Non-pigmented ciliary epithelial cell (primary cell): ENCODE data around the gene DIP2C.
A peak's percentile ranks its signal among the peaks of the same experiment; 100 is the strongest.
"Not testable (repeated sequence)": the region's sequence is repeated elsewhere in the genome, so short reads cannot be mapped to it uniquely, and the experiment has no call there.

ENCODE experiments used
- DNase-seq: peaks from one replicate; pipeline ENCODE4 v3.0.0-alpha.2; 2010; ENCODE audit warnings: low read depth

DIP2C gene

DNA sequence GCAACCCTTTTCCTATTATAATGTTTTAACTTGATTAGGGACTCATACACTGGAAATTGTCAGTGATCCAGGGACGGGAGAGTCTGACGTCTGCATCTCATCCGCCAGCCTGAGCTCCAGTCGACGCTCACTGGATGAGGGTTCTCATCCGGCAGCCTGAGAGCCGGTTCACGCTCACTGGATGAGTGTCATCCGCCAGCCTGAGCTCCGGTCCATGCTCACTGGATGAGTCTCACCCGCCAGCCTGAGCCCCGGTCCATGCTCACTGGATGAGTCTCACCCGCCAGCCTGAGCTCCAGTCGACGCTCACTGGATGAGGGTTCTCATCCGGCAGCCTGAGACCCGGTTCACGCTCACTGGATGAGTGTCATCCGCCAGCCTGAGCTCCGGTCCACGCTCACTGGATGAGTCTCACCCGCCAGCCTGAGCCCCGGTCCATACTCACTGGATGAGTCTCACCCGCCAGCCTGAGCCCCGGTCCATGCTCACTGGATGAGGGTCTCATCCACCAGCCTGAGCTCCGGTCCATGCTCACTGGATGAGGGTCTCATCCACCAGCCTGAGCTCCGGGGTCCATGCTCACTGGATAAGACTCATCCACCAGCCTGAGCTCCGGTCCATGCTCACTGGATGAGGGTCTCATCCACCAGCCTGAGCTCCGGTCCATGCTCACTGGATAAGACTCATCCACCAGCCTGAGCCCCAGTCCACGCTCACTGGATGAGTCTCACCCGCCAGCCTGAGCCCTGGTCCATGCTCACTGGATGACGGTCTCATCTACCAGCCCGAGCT, 209.6 kb downstream of the DIP2C start:
- not testable (repeated sequence) for DNase-seq

DNA sequence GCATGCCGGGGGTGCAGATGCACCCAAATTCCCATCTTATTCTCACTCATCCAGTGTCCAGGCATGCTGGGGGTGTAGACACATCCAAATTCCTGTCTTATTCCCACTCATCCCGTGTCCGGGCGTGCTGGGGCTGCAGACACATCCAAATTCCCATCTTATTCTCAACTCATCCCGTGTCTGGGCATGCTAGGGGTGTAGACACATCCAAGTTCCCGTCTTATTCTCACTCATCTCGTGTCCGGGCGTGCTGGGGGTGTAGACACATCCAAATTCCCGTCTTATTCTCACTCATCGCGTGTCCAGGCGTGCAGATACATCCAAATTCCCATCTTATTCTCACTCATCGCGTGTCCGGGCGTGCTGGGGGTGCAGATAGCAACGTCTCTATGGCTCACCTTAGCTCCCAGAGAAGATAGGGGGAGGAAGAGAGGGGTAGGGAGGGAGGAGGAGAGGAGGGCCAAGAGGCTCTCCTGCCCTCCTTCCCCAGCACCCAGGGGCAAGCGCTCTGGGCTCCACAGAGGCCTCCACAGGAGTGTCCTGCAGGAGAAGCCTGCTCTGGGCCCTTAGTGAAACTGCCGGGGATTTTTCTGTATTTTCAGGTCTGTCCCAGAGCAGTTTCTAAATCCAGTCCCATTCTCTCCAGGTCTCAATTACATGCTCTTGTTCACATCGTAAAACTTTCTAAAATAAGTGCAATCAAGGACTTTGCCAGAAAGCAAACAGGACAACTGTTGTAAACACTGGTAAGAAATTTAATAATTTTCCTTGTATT, 210.8 kb downstream of the DIP2C start:
- no peak for DNase-seq

DNA sequence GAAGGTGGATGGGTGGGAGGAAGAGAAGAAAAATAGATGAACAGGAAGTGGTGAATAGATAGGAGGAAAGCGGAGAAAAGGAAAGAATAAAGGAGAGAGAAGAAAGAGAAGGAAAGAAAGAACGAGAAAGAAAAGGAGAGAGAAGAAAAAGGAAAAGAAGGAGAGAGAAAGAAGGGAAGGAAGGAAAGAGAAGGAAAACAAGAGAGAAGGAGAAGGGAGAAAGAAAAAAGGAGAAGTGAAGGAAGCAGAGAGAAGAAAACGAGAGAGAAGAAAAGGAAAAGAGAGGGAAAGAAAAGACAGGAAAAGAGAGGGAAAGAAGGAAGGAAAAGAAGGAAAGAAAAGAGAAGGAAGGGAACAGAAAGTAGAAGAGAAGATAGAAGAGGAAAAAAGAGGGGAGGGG, 211.8 kb downstream of the DIP2C start:
- no peak for DNase-seq

DNA sequence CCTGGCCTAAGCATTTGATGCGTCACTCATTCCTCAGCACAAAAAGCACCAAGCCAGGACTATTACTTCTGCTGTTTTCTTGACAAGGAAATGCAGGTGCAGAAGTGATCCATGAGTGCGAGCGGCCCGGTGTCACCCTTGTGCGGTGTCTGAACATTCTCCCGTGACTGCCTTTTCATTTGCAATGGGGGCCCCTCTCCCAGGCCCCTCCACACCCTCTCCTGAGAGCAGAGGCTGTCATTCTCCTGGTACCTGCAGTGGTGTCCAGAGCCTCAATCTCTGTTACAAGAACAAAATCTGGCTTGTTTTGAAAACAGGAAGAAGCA, 213.1 kb downstream of the DIP2C start:
- DNase-seq: no peak

DNA sequence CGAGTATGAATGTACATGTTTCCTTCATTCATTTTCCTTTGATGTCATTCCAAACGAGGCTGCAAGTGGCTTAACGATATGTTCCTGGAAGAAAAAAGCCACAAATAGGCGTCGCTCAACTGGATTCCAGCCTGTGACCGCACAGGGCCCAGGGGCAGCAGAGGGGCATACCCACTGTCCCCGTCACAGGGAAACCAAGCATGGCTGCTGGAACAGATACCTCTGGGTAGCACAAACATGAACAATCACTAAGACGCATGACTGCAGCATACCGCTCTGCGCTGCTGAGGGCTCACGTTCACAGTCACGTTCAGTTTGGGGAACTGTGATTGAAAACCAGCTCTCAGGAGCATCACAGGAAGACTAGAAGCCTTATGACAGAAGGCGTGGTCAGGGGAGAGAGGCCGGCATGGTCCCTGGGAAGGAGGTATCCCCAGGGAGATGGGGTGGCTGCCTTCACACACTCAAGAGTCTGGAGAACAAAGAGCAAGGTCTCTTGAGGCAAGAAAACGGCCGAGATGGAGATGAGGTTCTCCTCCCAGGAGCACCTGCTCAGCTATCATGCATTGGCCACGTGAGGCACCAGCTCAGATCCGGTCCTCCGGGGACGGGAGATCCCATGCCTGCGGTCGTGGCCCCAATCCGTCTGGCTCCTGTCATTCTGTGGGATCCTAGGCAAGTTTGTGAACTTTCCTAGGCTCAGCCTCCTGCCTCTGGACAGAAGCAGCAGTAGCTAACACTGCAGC, 213.6 kb downstream of the DIP2C start:
- no peak for DNase-seq

DNA sequence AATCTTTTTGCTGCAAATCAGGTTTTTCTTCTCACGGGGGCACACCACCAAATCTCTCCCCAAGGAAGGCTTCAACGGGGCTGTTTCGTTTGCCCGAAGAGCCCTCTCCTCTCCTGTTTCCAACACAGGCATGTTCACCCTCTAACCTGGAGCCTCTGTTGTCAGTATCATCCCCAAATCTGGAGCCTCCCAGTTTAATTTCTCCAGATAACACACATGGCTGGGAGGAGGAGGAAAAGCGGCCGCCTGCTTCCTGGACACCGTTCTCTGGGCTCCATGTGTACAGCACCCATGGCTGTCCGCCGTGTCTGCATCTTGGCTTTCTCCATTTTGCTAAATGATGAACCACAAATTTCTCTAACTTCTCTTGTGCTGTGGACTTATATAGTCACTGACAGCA, 214.5 kb downstream of the DIP2C start:
- DNase-seq: no peak

DNA sequence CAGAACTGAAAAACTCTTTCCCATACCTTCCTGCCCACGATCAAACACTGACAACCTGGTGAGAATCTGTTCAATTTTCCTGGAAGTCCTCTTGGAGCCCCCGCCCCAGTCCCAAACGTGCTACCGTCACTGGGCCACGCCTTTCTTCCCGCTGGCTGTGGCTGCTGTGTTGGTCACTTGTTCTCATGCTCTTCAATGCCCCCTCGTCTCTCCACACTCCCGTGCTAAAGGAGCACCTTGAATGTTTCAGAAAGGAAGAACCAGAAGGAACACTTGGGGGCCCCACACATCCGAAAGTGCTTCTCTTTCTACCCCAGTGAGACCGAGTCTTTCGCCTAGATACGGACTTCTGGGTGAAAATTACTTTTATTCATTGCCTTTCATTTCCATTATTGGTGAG, 215.1 kb downstream of the DIP2C start:
- no peak for DNase-seq

DNA sequence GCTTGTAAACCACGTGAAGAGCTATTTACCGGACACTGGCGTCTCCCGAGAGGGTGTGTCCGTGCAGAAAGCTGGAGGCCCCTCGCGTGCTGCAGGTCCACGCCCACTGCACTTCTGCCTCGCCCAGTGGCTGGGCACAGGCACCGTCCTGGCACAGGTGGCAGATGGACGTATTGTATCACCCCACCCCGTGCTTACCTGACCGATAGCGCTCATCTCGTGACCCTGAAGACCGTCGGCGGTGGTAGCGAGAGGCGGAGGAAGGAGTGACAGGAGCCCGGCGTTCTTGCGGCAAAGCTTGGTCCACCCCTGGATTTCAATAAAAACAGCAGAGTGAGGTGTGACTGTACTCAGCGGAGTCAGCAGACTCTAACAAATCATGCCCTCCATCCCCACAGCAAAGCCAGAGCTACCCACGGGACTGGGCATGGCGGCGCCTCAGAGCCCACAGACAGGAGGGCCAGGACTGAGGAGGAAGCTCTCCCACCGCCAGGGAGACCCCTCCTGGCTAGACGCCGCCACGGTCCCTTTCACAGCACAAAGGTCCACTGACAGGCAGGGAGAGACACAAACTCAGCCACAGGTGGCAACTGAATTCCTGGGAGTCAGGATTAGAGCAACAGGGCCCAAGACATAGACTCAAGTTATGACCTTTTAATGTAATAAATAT, 217.1 kb downstream of the DIP2C start:
- no peak for DNase-seq

DNA sequence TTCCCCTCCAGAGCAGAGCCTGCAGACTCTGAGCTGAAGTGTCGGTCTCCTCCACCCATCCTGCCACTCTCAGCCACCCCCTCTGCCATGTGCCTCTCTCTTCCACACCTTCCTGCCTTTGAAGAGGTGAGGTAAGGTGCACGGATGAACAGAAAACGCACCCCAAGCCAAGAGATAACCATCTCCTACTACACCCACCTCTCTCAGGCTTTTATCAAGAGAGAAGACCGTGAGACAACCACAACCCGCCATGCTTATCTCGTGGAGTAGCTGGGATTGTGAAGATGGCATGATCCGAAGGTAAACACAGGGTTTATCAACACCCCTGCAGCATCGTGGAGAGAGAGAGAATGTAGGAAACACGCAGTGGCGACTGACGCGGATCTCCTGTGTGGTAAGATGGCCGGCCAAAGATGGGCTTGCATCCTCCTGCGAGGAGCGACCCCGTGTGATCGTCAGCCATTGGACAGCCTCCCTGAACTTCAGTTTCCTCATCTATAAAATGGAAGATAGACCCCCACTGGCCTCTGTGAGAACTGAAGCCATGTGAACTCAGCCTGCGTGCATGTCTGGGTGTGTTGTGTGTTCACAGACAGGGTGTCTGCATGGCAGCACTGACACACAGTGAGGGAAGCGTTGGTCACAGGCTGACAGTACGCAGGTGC, 219.0 kb downstream of the DIP2C start:
- DNase-seq: no peak

DNA sequence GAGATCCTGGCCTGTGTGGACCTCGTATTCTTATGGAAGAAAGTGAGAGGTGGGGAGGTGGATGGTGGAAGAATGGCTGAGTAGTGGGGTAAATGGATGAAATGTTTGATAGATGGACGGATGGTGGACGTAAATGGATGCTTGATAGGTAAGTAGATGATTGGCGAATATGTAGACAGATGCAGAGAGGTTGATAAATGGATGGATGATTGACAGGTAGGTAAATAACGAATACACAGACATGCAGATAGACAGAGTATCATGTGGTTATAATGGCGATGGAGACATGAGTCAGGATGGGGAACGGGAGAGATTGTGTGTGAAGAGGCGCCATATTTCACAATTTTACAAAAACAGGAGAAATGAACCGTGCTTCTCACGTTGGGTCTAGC, 219.5 kb downstream of the DIP2C start:
- DNase-seq: no peak

DNA sequence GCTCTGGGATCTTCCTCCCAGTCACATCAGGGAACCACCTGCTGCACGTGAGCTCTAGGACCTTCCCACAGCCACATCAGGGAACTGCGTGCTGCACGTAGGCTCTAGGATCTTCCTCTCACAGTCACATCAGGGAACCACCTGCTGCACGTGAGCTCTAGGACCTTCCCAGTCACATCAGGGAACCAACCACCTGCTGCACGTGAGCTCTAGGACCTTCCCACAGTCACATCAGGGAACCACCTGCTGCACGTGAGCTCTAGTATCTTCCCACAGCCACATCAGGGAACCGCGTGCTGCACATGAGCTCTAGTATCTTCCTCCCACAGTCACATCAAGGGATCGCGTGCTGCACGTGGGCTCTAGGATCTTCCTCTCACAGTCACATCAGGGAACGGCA, 229.7 kb downstream of the DIP2C start:
- DNase-seq: no peak

DNA sequence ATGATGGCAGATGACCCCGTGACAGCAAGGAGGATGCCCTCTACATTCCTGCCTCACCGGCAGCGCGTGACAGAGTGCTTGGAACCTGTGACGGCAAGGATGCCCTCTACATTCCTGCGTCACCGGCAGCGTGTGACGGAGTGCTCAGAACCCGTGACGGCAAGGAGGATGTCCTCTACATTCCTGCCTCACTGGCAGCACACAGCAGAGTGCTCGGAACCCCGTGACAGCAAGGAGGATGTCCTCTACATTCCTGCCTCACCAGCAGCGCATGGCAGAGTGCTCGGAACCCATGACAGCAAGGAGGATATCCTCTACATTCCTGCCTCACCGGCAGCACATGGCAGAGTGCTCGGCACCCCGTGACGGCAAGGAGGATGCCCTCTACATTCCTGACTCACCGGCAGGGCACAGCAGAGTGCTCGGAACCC, 231.0 kb downstream of the DIP2C start:
- no peak for DNase-seq

DNA sequence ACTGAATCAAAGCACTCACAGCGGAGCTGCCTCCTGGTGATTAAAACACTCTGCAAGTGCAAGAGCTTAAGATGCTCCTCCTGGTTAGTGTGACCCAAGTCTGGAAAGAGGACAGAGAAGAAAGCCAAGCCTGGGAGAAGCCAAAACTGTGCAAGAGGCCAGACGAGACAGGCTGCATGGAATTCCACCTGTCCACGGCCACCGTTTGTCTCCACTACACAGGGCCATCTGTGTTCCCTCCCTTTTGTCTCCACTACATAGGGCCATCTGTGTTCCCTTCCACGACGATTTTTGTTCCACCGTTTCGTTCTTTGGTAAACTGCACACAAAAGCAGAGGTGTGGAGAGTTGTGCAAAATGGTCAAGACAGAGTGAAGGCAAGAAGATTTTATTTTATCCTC, 233.0 kb downstream of the DIP2C start:
- no peak for DNase-seq

DNA sequence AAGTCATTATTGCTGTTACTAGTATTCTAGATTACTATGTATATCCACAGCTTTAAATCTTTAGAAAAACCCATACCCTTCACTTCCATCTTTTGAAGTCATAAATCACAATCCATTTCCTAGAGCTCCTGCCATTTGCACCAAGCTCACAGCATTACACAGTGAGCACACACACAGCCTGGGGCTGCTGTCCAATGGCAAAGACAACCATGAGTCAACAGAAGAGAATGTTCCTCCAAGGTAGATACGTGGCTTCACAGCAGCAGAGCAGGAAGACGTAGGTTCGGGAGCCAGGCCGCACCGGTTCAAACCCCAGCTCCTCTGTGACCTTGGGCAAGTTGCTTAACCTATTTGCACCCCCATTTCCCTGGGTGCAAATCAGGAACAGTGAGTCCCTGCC, 234.6 kb downstream of the DIP2C start:
- peak; percentile 89 for DNase-seq

DNA sequence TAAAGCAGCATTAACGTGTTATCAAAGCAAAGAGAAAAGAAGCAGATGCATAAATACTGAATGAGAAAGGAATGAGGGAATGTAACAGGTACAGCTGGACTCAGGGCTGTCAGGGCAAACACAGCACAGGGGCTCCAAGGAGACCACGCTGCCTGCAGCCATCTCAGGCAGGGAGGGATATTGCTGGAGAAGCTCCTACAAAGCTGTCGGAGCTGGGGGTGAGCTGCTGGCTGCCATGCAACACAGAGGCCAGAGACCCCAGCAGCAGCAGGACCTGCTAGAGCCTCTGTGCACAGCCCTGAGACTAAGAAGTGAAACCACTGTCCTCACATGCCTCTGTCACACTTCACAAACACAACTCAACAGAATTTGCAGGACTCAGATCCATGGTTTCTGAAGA, 235.8 kb downstream of the DIP2C start:
- DNase-seq: no peak

DNA sequence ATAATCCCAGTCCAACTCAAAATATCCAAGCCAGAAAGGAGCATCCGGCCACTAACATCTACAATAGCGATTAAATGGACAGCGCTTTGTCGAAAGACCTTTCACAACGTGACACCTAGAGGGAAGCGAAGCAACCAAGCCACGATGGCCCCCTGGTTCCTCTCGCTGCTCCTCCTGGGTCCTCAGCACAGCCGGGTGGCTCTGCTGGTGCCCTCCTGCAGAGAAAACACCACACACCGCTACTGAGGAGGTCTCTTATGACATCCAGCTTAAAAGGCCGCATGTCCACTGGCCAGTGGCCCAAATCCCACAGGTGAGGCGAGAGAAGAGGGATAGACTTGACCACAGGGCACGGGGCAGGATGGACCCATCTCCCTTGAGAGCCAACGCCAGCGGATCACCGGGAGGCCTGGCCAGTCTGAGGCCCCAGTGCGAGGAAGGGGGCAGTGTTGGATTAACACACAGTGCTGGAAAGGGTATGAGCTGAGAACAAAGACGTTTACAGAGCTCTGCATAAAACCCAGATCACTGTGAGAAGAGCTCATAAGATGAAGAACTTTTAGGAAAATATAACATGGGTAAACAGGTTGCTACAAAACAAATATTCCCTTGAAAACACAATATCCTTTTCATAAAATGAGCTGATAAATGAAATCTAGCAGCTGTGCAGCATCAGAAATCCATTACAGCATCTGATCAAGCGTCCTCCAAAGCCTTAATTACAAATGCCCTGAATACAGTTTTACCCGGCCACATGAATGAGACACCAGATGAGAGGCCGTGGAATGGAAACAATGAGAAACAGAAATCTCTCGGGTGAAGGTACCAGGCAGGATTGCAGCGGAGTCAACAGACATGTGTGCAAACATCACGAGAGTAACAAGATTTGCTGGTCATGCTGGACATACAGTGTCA, 236.7 kb downstream of the DIP2C start:
- DNase-seq: peak; percentile 10

DNA sequence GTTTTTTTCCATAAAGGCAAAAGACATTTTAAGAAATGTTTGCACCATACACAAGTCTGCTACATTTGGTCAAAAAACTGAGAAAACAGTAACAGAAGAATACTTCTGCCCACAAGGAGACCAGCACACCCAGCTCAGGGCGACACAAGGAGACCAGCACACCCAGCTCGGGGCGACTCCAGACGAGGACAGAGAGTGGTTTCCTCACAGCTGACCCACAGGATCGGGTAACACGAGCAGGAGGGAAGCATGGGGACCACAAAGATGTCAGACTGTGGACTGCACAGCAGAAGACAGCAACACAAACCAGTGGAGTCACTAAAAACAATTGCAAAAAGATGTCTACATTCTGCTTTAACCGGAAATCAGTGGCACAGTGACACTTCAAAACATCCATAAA, 237.6 kb downstream of the DIP2C start:
- DNase-seq: no peak

DNA sequence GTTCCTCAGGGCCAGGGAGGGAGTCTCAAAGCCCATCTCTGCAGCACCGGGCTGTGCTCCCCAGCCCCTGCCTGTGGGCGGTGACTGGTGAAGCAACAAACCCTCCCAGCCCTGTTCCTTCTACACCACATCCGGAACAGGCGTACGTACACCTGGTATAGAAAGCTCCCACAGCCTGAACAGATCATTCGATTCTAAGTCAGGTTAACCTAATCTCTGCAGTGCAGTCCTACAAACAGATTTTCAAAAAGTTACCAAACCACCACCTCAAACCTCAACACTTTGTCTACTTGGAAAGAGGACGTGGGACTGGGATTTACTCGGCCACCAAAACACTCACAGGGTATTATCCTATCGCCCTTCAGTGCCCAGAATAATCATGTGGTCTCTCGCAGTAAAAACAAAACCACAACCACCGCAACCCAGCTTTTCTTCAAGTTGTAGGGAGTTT, 238.4 kb downstream of the DIP2C start:
- DNase-seq: no peak

DNA sequence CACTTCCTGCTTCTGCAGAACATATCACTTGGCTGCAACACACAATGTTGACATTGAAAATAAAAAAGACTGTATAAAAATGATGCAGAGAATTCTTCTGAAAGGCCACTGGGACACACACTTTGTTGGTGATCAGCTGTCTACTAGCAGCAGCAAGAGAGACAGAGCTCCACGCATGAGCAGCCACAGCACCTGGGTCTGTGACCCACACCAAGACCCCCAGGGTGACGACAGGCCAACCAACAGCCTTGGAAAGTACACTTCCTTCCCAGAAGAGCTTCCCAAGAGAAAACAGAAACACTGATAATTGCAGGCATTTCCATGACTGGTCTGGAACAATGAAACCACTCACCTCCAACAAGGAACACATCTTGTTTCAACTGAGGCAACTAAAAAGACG, 239.0 kb downstream of the DIP2C start:
- no peak for DNase-seq

DNA sequence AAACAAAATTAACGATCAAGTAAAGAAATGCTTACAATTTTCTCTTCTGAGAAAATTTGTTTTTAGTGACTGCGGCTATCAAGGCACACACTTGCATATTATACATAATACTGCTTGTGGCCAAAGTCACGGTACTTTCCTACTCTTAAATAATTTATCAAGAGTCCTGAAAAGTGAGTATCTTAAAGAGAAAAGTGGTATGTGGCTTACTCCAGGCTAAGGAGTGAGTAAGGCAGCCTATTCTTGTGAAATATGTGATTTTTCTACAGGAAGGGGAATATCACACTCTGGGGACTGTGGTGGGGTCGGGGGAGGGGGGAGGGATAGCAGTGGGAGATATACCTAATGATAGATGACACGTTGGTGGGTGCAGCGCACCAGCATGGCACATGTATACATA, 240.1 kb downstream of the DIP2C start:
- DNase-seq: not testable (repeated sequence)

DNA sequence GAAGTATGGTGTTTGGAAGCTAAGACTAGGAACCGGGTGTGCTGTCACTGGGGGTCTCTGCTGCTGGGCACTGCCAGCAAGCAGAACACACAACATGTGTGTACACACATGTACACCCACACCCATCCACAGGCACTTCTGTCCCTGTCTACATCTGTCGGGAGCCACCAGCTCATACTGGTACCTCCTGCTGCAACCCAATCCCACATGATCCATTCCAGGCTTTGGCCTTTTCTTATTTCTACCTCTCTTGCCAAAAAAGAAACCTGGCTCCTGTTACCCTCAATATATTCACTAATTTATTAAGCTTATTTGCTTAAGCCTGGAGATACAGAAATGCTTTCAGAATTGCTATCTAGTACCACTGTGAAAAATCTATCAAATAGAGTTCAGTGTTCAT, 246.0 kb downstream of the DIP2C start:
- no peak for DNase-seq
